ENCODE results near the gene GPR155. TPM values are rescaled to one million over a fixed set of nuclear protein-coding genes. Genes with fewer than 3 reads are reported as not detected.
"Not testable (repeated sequence)": the region's sequence is repeated elsewhere in the genome, so short reads cannot be mapped to it uniquely, and the experiment has no call there.

GPR155 gene
- total and polyA plus RNA-seq, 7 experiments from 2014 or later = 5.2 to 25.0 (median 16.4) TPM

DNA sequence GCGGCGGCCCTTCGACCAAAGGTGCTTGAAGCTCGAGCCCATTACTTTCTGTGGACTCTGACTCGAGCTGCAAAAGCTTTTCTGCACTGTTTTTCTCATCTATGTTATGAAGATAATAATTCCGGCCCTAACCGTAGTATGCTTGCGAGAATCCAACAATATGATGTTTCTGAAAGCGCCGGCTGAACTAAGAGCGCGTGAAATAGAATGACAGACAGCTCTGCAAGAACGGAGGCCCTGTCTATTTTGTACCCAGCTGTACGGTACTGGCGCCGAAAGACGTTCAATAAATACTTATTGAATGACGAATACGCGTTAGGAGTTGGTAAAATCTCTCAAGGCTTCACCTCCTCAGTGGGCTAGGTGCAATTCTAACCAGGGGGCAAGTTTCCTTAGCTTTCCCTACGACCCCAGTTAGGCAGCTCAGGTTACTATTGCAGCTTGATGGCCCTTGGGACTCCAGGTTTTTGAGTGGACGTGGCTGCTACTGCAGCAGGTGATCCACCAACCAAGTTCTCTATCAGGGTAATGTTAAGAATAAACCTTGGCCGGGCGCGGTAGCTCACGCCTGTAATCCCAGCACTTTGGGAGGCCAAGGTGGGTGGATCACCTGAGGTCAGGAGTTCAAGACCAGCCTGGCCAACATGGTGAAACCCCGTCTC is 90.7 kb downstream of the GPR155 start:
- Mint-ChIP-seq H3K4me1 (peaks cover 24 to 74% (median 59%) of the 10 kb centered on the region in 7 donors), H3K27ac (peak overlapping the region; percentile 97 to 100 (median 99)), H3K4me3 (peak overlapping the region; percentile 86 to 100 (median 98)), H3K36me3 (peaks cover 9 to 26% (median 23%) of the 10 kb centered on the region in 5 donors), H3K9me3 (no peaks in the 10 kb centered on the region), H3K27me3 (no peaks in the 10 kb centered on the region)
- Histone ChIP-seq H3K4me1 (ENCODE audit: control insufficient read depth in 2 of 2, insufficient read depth in 2 of 2, low read length in 2 of 2) (peaks cover 18 to 23% of the 10 kb centered on the region in 2 donors), H3K9me3 (ENCODE audit: control insufficient read depth in 2 of 3, low read length in 3 of 3) (no peaks in the 10 kb centered on the region), H3K27ac (ENCODE audit: low read depth, low read length) (peak overlapping the region; percentile 93), H3K27me3 (ENCODE audit: control insufficient read depth in 2 of 2, insufficient read depth in 2 of 2, low read length in 2 of 2) (no peaks in the 10 kb centered on the region), H3K4me3 (ENCODE audit: low read length) (peak overlapping the region; percentile 85), H3K36me3 (ENCODE audit: control insufficient read depth in 2 of 3, insufficient read depth in 3 of 3, low read length in 3 of 3) (peaks cover 0 to 9% (median 3%) of the 10 kb centered on the region in 3 experiments)
- ChIA-PET POLR2A (interaction anchor here (0.5 to 2.8 kb wide), 9 partner anchors 18 to 431 kb away, joined by 3 to 7 read pairs (median 4); partner anchors contain the start of gene SP3), CTCF (interaction anchor here (0.7 to 1.1 kb wide), 2 partner anchors 9 to 67 kb away, joined by 3 to 4 read pairs; no protein-coding TSS in a partner anchor)
- intact Hi-C loops (cut with micrococcal nuclease) = loop anchor here (1.0 to 10.0 kb wide), 12 partner anchors 91 to 994 kb away; partner anchors contain the start of genes ATF2 (in 2 of the 2), CHN1 (in 2 of the 2), GPR155 (in 2 of the 2) and OLA1 (in 2 of the 2)
- ATAC-seq (peak; percentile 53), DNase-seq (peak in 2 of 9 donors; percentile 38 to 46)

DNA sequence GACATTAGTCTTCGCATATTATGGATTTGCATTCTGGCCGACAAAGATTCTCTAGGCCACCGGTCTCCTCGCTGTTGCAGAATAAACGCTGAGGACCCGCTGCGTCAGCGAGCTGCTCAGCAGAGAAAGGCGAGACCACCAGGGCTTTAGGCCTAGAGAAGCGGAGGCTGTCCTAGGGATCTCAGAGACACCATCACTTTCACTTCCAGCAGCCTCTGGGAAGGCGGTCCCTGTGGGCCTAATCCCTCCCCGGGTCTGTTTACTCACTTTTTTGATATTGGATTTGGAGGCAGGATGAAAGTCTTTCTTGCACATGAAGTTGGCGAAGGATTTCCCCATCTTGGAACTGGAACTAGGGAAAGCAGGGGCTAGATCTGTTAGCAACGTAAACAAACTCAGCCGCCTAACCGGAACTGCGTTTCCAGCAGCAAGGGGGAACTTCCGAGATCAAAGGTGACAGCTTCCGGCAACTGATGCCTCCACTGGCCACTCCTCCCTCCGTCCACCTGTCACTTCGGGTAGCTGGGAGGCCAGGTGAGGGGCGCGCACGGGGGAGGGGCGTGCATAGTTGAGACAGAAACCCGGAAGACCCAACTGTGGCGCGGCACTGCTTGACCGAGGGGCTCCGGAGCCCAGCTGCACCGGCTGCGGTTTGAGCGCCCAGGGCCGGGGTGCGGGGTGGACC is 91.4 kb downstream of the GPR155 start, which contains the start of gene SCRN3:
SCRN3 (plus strand) TSS at position 447 of the 685 bp plus-strand sequence. CDS start 2,554 bp downstream, outside the sequence.
- no peaks in the 10 kb centered on the region for H3K9me3 ChIP-seq (ENCODE audit: control insufficient read depth in 2 of 3, low read length in 3 of 3)
- H3K9me3 Mint-ChIP-seq = no peaks in the 10 kb centered on the region
- intact Hi-C loops (cut with micrococcal nuclease) = loop anchor here (1.0 to 10.0 kb wide), 12 partner anchors 92 to 993 kb away; partner anchors contain the start of genes ATF2 (in 2 of the 2), CHN1 (in 2 of the 2), GPR155 (in 2 of the 2) and OLA1 (in 2 of the 2)
- H3K36me3 ChIP-seq (ENCODE audit: control insufficient read depth in 2 of 3, insufficient read depth in 3 of 3, low read length in 3 of 3) = peaks cover 0 to 6% (median 3%) of the 10 kb centered on the region in 3 experiments
- peak; percentile 93 for ATAC-seq
- peak within 1 kb of the TSS; percentile 97 to 100 (median 99) for H3K27ac Mint-ChIP-seq
- H3K27me3 Mint-ChIP-seq = no peaks in the 10 kb centered on the region
- H3K4me3 Mint-ChIP-seq = peak within 1 kb of the TSS; percentile 86 to 100 (median 98)
- H3K4me1 ChIP-seq (ENCODE audit: control insufficient read depth in 2 of 2, insufficient read depth in 2 of 2, low read length in 2 of 2) = peaks cover 18 to 23% of the 10 kb centered on the region in 2 donors
- H3K36me3 Mint-ChIP-seq = peaks cover 11 to 33% (median 25%) of the 10 kb centered on the region in 5 donors
- peaks cover 27 to 80% (median 65%) of the 10 kb centered on the region in 7 donors for H3K4me1 Mint-ChIP-seq
- POLR2A ChIA-PET = interaction anchor here (0.6 to 2.8 kb wide), 11 partner anchors 18 to 538 kb away, joined by 3 to 7 read pairs (median 4); partner anchors contain the start of genes OLA1 and SP3
- no peaks in the 10 kb centered on the region for H3K27me3 ChIP-seq (ENCODE audit: control insufficient read depth in 2 of 2, insufficient read depth in 2 of 2, low read length in 2 of 2)
- H3K27ac ChIP-seq (ENCODE audit: low read depth, low read length) = peak within 1 kb of the TSS; percentile 93
- DNase-seq = peak; percentile 49 to 89 (median 80)
- peak within 1 kb of the TSS; percentile 85 for H3K4me3 ChIP-seq (ENCODE audit: low read length)
- CTCF ChIA-PET = interaction anchor here (1.1 kb wide), 1 partner anchor 67 kb away, joined by 3 read pairs; no protein-coding TSS in a partner anchor

DNA sequence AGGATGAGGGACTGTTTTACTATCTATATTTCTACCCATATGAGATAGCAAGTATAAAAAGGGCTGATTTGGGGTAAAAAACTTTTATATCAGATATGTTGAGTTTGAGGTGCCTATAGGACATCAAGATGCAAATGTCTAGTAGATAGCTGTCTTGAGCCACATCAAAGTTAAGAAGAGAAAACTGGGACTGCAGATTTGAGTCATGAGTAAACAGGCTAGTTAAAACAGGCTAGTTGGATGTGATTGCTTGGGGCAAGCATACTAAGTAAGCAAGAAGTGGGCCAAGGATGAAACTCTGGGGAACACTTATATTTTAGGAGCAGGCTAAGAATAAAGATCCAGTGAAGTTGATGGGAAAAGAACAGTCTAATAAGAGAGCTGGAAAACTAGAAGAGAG is 94.1 kb downstream of the GPR155 start:
- Mint-ChIP-seq H3K9me3 (no peaks in the 10 kb centered on the region), H3K27ac (peak overlapping the region in 3 of 9 donors; percentile 1 to 74 (median 21)), H3K4me1 (peaks cover 40 to 87% (median 69%) of the 10 kb centered on the region in 7 donors), H3K36me3 (peaks cover 15 to 43% (median 33%) of the 10 kb centered on the region in 5 donors), H3K4me3 (peak overlapping the region in 8 of 10 donors; percentile 3 to 96 (median 49)), H3K27me3 (no peaks in the 10 kb centered on the region)
- ATAC-seq (no peak), DNase-seq (no peak)
- CTCF ChIA-PET = no interaction called here
- POLR2A ChIA-PET = interaction anchor here (0.6 to 1.2 kb wide), 2 partner anchors 51 to 70 kb away, joined by 3 to 4 read pairs; no protein-coding TSS in a partner anchor
- Histone ChIP-seq H3K27ac (ENCODE audit: low read depth, low read length) (no peak overlapping the region), H3K4me3 (ENCODE audit: low read length) (no peak overlapping the region), H3K9me3 (ENCODE audit: control insufficient read depth in 2 of 3, low read length in 3 of 3) (no peaks in the 10 kb centered on the region), H3K36me3 (ENCODE audit: control insufficient read depth in 2 of 3, insufficient read depth in 3 of 3, low read length in 3 of 3) (peaks cover 0 to 19% (median 3%) of the 10 kb centered on the region in 3 experiments), H3K4me1 (ENCODE audit: control insufficient read depth in 2 of 2, insufficient read depth in 2 of 2, low read length in 2 of 2) (peaks cover 18 to 29% of the 10 kb centered on the region in 2 donors), H3K27me3 (ENCODE audit: control insufficient read depth in 2 of 2, insufficient read depth in 2 of 2, low read length in 2 of 2) (no peaks in the 10 kb centered on the region)
- intact Hi-C loops (cut with micrococcal nuclease) = loop anchor here in 1 of 2 donors (10.0 kb wide), 1 partner anchor 612 kb away; the partner anchor contains the start of gene CHN1

- H3K4me1 ChIP-seq (ENCODE audit: control insufficient read depth in 2 of 2, insufficient read depth in 2 of 2, low read length in 2 of 2) = peaks cover 18 to 29% of the 10 kb centered on the region in 2 donors
- H3K27ac ChIP-seq (ENCODE audit: low read depth, low read length); H3K9me3 ChIP-seq (ENCODE audit: control insufficient read depth in 2 of 3, low read length in 3 of 3); H3K27me3 Mint-ChIP-seq; H3K27me3 ChIP-seq (ENCODE audit: control insufficient read depth in 2 of 2, insufficient read depth in 2 of 2, low read length in 2 of 2); POLR2A ChIA-PET; H3K4me3 ChIP-seq (ENCODE audit: low read length); CTCF ChIA-PET; H3K9me3 Mint-ChIP-seq; DNase-seq; ATAC-seq: not testable (repeated sequence)
- Mint-ChIP-seq H3K4me1 (peaks cover 29 to 72% (median 64%) of the 10 kb centered on the region in 7 donors), H3K4me3 (peak overlapping the region in 5 of 10 donors; percentile 8 to 50 (median 21)), H3K27ac (peak overlapping the region in 2 of 9 donors; percentile 4 to 73), H3K36me3 (peaks cover 19 to 59% (median 49%) of the 10 kb centered on the region in 5 donors)
- intact Hi-C loops (cut with micrococcal nuclease) = loop anchor here in 1 of 2 donors (10.0 kb wide), 1 partner anchor 614 kb away; the partner anchor contains the start of gene CHN1
- H3K36me3 ChIP-seq (ENCODE audit: control insufficient read depth in 2 of 3, insufficient read depth in 3 of 3, low read length in 3 of 3) = peaks cover 4 to 30% (median 9%) of the 10 kb centered on the region in 3 experiments
These were observed 96.5 kb downstream of the GPR155 start for GRCh38 chr2:174390303-174390702.

- ChIA-PET POLR2A (no interaction called here), CTCF (no interaction called here)
- H3K36me3 ChIP-seq (ENCODE audit: control insufficient read depth in 2 of 3, insufficient read depth in 3 of 3, low read length in 3 of 3) = peaks cover 4 to 29% (median 9%) of the 10 kb centered on the region in 3 experiments
- no peaks in the 10 kb centered on the region for H3K27me3 Mint-ChIP-seq
- no peaks in the 10 kb centered on the region for H3K27me3 ChIP-seq (ENCODE audit: control insufficient read depth in 2 of 2, insufficient read depth in 2 of 2, low read length in 2 of 2)
- no peak overlapping the region for H3K27ac Mint-ChIP-seq
- ATAC-seq (no peak), DNase-seq (no peak)
- no peak overlapping the region for H3K27ac ChIP-seq (ENCODE audit: low read depth, low read length)
- no peaks in the 10 kb centered on the region for H3K9me3 ChIP-seq (ENCODE audit: control insufficient read depth in 2 of 3, low read length in 3 of 3)
- H3K4me3 Mint-ChIP-seq = no peak overlapping the region
- H3K4me1 Mint-ChIP-seq = peaks cover 26 to 68% (median 58%) of the 10 kb centered on the region in 7 donors
- H3K36me3 Mint-ChIP-seq = peaks cover 19 to 61% (median 49%) of the 10 kb centered on the region in 5 donors
- intact Hi-C loops (cut with micrococcal nuclease) = no loop called here
- peaks cover 14 to 25% of the 10 kb centered on the region in 2 donors for H3K4me1 ChIP-seq (ENCODE audit: control insufficient read depth in 2 of 2, insufficient read depth in 2 of 2, low read length in 2 of 2)
- H3K4me3 ChIP-seq (ENCODE audit: low read length) = no peak overlapping the region
- no peaks in the 10 kb centered on the region for H3K9me3 Mint-ChIP-seq
These were observed 97.3 kb downstream of the GPR155 start for GRCh38 chr2:174389542-174389941.

DNA sequence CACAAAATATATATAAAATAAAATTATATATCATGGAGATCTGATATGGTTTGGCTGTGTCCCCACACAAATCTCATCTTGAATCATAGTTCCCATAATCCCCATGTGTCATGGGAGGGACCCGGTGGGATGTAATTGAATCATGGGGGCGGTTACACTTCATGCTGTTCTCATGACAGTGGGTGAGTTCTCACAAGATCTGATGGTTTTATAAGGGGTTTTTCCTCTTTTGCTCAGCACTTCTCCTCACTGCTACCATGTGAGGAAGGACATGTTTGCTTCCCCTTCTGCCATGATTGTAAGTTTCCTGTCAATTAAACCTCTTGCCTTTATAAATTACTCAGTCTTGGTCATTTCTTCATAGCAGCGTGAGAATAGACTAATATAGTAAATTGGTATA is 98.1 kb downstream of the GPR155 start:
- peaks cover 9 to 33% (median 10%) of the 10 kb centered on the region in 3 experiments for H3K36me3 ChIP-seq (ENCODE audit: control insufficient read depth in 2 of 3, insufficient read depth in 3 of 3, low read length in 3 of 3)
- POLR2A ChIA-PET = interaction anchor here (0.9 kb wide), 1 partner anchor 10 kb away, joined by 3 read pairs; no protein-coding TSS in a partner anchor
- DNase-seq; H3K9me3 ChIP-seq (ENCODE audit: control insufficient read depth in 2 of 3, low read length in 3 of 3); intact Hi-C loops (cut with micrococcal nuclease); H3K27me3 ChIP-seq (ENCODE audit: control insufficient read depth in 2 of 2, insufficient read depth in 2 of 2, low read length in 2 of 2); H3K27ac ChIP-seq (ENCODE audit: low read depth, low read length); H3K4me3 Mint-ChIP-seq; H3K27me3 Mint-ChIP-seq; H3K4me3 ChIP-seq (ENCODE audit: low read length); H3K27ac Mint-ChIP-seq; CTCF ChIA-PET; H3K9me3 Mint-ChIP-seq: not testable (repeated sequence)
- ATAC-seq = peak; percentile 49
- Mint-ChIP-seq H3K4me1 (peaks cover 25 to 65% (median 55%) of the 10 kb centered on the region in 7 donors), H3K36me3 (peaks cover 19 to 67% (median 53%) of the 10 kb centered on the region in 5 donors)
- peaks cover 6 to 17% of the 10 kb centered on the region in 2 donors for H3K4me1 ChIP-seq (ENCODE audit: control insufficient read depth in 2 of 2, insufficient read depth in 2 of 2, low read length in 2 of 2)

Data from naive thymus-derived CD4-positive, alpha-beta T cell (primary cell).